GM21360 (cell line): Measurements from ENCODE around the gene KLF2.
"Not testable (repeated sequence)": the region's sequence is repeated elsewhere in the genome, so short reads cannot be mapped to it uniquely, and the experiment has no call there.

Experiments
- ATAC-seq: cut with Tn5 transposase; IDR thresholded peaks from one replicate; pipeline ENCODE4 v1.9.1; 2021; ENCODE audit warnings: mild to moderate bottlenecking, moderate library complexity; ENCODE audit not compliant: unreplicated experiment

Gene KLF2

DNA sequence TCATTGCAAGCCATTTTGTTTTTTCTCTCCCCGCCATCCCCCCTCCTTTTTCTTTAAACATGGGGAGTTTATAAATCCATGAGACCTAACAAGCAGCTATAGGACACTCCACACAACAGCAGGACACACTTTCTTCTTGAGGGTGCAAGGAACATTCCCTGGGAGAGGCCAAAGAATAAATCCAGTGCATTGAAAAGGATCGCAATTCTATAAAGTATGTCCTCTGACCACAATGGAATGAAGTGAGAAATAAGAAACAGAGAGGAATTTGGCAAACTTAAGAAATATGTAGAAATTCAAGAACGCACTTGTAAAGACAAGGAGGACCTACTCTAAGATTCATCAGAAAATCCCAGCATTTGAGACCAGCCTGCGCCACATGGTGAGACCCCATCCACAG lies 11.9 kb downstream of the KLF2 start:
- no peak for ATAC-seq

DNA sequence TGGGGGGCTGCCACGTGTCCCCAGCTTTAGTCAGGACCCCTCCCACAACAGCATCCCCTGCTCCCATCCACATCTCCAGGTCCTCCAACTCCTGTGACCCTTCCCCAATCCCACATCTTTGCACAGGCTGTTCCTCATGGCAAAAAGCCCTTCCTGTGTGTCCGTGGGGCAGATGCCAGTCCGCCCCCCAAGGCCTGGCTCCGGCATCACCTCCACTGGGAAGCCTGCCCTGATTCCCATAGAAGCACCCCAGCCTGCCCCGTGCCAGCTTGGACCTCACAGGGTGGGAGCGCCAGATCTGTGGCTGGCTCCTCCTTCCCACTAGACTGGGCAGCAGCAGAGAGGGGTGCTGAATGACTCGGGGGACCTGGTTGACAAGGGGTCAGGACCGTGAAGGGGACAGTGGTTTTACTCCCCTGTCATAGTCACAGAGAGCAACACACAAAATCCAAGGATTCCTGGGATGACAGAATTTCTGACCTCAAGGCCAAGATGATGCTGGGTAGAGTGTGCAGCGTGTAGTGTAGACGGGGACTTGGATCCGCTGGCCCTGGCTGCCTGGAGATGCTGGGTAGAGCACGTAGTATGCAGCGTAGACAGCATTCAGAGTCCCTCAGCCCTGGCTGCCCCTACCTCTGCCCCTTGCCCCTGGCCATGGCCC lies 13.3 kb downstream of the KLF2 start:
- no peak for ATAC-seq

- no peak for ATAC-seq
Measured at GRCh38 chr19:16338470-16339360, 14.1 kb downstream of the KLF2 start.

DNA sequence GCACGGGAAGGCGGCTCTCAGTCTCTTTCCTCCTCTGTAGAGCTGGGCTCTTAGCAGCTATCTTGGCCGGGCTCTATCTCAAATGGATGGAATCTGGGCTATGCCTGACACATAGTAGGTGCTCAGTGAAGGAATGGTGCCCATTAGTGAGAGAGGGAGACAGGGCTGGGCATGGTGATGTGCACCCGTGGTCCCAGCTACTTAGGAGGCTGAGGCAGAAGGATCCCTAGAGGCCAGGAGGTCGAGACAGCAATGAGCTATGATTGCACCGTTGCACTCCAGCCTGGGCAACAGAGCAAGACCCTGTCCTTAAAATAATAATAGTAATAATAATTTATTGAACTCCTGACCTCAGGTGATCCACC lies 14.7 kb downstream of the KLF2 start:
- no peak for ATAC-seq

GRCh38 chr19:16340092-16340491 lies 15.5 kb downstream of the KLF2 start:
- no peak for ATAC-seq

DNA sequence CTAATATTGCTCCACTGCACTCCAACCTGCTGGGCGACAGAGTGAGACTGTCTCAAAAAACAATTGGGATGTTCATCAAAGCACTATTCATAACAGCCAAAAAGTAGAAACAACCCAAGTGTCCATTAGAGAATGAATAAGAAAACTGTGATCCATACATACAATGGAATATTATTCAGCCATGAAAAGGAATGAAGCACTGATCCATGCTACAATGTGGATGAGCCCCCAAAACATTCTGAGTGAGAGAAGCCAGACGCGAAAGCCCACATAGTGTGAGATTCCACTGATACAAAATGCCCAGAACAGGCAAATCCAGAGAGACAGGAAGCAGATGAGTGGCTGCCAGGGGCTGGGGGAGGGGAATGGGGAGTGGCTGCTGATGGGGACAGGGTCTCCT lies 16.0 kb downstream of the KLF2 start:
- no peak for ATAC-seq

DNA sequence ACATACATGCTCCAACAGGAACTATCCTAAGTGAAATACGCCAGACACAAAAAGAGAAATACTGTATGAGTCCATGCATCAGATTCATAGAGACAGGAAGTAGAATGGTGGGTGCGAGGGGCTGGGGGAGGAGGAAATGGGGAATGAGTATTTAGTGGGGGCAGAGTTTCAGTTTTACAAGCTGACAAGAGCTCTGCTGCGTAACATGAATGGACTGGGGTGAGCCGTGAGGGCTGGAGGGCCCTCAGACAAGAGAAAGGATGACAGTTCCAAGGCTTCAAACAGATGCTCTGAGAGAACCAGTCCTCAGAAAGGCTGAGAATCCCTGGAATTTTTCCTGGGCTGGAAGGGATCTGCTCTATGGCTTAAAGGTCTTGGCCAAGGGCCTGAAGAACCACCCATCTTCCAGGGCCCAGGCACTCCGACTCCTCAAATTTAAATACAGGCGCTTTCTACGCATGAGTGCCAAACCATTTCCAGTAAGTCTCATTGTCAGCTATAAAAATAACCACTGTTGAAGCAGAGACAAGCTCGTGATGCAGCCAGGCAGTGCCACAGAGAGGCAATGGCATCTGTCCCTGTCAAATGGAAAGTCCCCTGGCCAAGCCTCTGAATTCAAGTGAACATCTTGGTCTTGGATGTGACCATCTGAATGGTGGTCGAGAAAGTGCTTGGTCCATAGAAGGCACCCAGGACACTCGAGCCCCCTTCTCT lies 17.5 kb downstream of the KLF2 start:
- ATAC-seq = peak; percentile 46

- ATAC-seq = no peak
Measured at GRCh38 chr19:16343156-16343555, 18.5 kb downstream of the KLF2 start.

GRCh38 chr19:16345457-16345856 lies 20.8 kb downstream of the KLF2 start:
- no peak for ATAC-seq

DNA sequence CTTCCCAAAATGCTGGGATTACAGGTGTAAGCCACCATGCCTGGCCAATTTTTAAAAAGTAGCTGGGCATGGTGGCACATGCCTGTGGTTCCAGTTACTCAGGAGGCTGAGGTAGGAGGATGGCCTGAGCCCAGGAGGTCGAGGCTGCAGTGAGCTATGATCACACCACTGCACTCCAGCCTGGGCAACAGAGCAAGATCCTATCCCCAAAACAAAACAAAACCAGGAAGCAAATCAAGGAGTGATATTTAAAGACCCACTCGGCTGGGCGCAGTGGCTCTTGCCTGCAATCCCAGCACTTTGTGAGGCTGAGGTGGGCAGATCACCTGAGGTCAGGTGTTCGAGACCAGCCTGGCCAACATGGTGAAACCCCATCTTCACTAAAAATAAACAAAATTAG lies 22.5 kb downstream of the KLF2 start:
- ATAC-seq = not testable (repeated sequence)

DNA sequence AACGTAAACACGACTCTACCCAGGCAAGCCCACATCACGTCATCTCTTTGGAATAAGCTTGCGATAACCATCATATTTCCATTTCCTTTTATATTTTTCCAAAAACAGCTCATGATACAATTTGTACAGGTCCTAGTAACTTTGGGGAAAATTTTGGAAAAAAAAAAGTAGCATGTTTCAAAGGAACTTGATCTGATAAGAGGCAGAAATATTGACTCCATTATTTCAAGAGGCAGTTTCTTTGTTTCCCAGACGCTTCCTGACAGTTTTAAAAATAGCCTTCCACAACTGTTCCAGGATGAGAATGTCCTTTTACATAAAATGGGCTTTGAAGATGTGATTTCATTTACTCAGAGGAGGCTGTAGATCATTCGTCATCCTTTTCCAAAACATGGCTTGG lies 23.1 kb downstream of the KLF2 start:
- ATAC-seq = no peak

DNA sequence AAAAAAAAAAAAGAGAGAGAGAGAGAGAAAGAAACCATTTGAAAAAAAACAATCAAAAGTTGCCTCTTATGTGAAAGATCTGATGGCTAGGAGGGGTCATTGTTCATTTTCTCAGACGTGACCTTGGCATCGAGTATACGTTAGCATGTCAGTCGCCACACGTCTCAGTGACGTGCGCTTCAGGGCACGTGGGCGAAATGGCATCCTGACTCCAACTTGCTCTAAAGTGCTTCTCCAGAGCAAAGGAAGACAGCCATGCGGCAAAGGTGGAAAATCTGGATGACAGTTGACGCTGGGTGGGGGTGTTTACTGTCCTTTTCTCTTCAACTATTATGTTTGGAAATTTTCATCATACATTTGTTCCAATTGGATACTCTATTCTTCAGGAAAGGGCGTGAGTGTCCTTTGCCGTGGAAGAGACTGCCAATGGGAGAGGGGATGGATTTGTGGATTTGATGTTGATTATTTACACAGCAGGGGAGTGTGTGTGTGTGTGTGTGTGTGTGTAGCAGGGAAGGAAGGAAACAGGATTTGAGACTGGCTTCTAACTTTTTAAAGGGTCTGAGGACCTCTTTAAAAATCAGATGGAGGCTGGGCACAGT lies 25.0 kb downstream of the KLF2 start:
- ATAC-seq = no peak

- no peak for ATAC-seq
Measured at GRCh38 chr19:16351133-16351809, 26.6 kb downstream of the KLF2 start.

DNA sequence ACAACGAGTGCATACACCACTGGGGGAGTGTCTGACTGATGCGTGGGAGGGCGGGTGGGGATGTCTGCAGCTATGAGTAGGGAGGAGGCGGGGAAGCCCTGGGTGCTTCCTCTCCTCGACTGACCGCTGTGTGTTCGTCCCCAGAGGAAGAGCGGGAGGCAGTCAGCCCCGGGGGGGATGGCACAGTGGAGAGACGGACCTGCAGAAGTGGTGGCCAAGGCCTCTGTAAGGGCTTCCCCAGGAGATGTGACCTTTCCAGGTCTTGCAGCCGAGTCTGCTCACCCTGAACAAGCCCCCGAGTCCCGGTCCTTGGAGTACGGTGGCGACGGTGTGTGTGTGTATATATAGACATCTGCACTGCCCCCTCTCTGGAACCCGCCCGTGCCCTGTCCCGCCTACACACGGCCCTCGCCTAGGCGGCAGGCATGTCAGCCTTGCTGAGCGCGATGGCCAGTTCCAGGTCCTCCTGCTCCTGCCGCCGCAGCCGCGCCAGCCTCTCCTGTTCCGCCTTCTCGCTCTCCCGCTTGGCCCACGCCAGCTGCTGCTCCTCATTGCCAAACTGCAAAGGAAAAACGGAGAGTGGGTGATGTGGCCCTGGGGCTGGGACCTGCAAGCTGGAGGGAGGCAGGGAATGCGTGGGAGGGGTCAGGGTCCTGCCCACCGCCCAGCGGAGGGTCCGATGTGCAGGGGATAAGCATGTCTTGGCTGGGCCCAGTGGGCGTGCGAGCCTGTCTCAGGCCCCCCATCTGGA lies 30.8 kb downstream of the KLF2 start:
- ATAC-seq = no peak

DNA sequence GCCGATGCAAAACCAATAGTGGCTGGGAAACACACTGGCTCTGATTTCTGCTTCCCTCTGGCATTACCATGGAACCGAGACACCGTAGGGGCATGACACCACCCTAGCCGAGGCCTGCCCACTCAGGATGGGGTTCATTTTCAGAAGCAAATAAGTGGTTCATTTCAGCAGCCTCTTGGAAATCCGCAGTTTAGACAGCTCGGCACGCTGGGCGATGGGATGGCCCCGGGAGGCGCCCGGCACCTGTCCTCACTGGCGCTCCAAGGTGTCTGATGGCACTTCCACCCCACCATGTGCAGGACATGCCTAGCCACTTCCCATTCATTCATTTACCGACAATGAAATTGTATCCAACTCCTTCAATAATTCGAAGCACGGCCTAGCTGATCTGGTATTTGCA lies 33.8 kb downstream of the KLF2 start:
- ATAC-seq = no peak

DNA sequence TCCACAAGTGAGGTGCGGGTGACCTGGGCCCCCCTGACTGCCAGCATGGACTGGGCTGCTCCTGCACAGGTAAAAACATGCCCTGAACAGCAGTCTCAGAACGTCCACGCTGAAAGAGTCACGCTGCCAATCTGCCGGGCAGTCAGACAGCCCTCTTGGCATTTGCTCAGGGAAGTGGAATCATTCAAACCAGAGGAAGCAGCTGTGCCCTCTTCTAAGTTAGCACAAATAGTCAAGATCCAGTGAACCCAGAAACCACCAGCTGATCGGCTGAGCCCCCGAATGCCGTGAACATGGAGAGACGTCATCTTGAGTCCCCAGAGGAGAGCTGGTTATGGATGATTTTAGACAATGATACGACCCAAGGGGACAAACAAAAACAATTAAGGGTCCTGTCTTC lies 34.4 kb downstream of the KLF2 start:
- no peak for ATAC-seq

DNA sequence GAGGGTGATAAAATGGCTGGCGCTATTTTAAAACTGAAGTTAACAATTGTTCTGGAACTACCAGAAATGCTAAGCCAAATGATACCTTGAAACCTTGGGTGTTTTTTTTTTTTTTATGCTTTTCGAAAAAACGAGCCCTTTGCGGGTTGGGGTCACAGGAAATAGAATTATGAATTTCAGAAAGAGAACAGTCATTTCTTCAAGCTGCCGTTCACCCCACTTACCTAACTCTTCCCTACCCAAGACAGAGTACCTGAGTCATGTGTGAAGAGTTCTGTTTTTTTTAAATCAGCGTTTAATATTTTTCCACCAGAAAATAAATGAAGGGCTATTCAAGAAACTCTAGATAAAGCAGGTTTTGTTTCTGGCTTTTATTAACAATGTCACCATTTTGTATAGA lies 35.3 kb downstream of the KLF2 start:
- ATAC-seq = no peak

- ATAC-seq = no peak
Measured at GRCh38 chr19:16360738-16361137, 36.1 kb downstream of the KLF2 start.

- ATAC-seq = no peak
Measured at GRCh38 chr19:16361254-16361653, 36.6 kb downstream of the KLF2 start.

- no peak for ATAC-seq
Measured at GRCh38 chr19:16361926-16362325, 37.3 kb downstream of the KLF2 start.
